ENCODE data around the gene DLG4. TPM values are rescaled to one million over a fixed set of nuclear protein-coding genes. Genes with fewer than 3 reads are reported as not detected.
A peak's percentile ranks its signal among the peaks of the same experiment; 100 is the strongest.

DLG4 gene
- total and polyA plus RNA-seq, 2 donors (not counting 3 experiments of a cell fraction or from before 2014, with no cell fraction given), result 14.9 to 34.6 TPM

GRCh38 chr17:7240375-7240774 is 20.7 kb upstream of the DLG4 start:
- ChIA-PET CTCF (interaction anchor here (1.0 to 3.4 kb wide), 3 partner anchors 20 to 194 kb away, joined by 3 to 24 read pairs (median 9); partner anchors contain the start of genes ACADVL and DLG4), POLR2A (no interaction called here)
- Histone ChIP-seq H3K9ac (replicated peaks; ENCODE audit: extremely low read depth, insufficient read depth, low read length) (no peak overlapping the region), H2AFZ (ENCODE audit: low read depth, low read length) (no peak overlapping the region), H3K4me2 (ENCODE audit: insufficient read depth, low read length) (peak overlapping the region; percentile 83), H3K4me1 (ENCODE audit: control insufficient read depth, extremely low read depth, insufficient read depth, low read length) (peaks cover 31% of the 10 kb centered on the region), H3K9me1 (replicated peaks; ENCODE audit: control insufficient read depth, extremely low read depth, insufficient read depth, low read length) (no peaks in the 10 kb centered on the region), H3K27ac (ENCODE audit: insufficient read depth, low read depth, low read length) (no peak overlapping the region), H3K79me2 (ENCODE audit: control insufficient read depth, insufficient read depth, low read length) (peaks cover 53% of the 10 kb centered on the region), H4K20me1 (replicated peaks; ENCODE audit: control insufficient read depth, extremely low read depth, insufficient read depth, low read length) (no peaks in the 10 kb centered on the region), H3K27me3 (ENCODE audit: control insufficient read depth in 2 of 2, insufficient read depth in 2 of 2, low read length in 2 of 2) (no peaks in the 10 kb centered on the region), H3K4me3 (replicated peaks in 1 of 3; ENCODE audit: insufficient read depth in 1 of 3, low read depth in 1 of 3, low read length in 3 of 3) (no peak overlapping the region), H3K36me3 (ENCODE audit: control insufficient read depth in 2 of 2, extremely low read depth in 1 of 2, insufficient read depth in 2 of 2, low read length in 2 of 2) (peaks cover 16 to 23% of the 10 kb centered on the region in 2 experiments), H3K9me3 (replicated peaks; ENCODE audit: control insufficient read depth, insufficient read depth, low read length) (no peaks in the 10 kb centered on the region)
- dilution Hi-C loops (cut with MboI; ENCODE audit: extremely low pct_ligation_motif_present, low sequenced_read_pairs), result no loop called here
- intact Hi-C loops (cut with micrococcal nuclease), result no loop called here
- TF ChIP-seq POLR2AphosphoS5 (IDR thresholded peaks at IDR 0.05; ENCODE audit: insufficient read depth, low read depth, low read length), result no peak
- TF ChIP-seq MYC (IDR thresholded peaks at IDR 0.05; ENCODE audit: low read depth, low read length), result no peak
- no peak for TF ChIP-seq EZH2 (IDR thresholded peaks at IDR 0.05; ENCODE audit: borderline replicate concordance, low read depth, low read length, severe bottlenecking)
- no peak for TF ChIP-seq CTCF (IDR thresholded peaks at IDR 0.05; ENCODE audit: extremely low read depth in 1 of 2, insufficient read depth in 1 of 2, low read depth in 1 of 2, low read length in 2 of 2)
- no TSS peak for BruUV-seq (replicated peaks)
- FAIRE-seq (no peak), DNase-seq (ENCODE audit: low read depth, low spot score) (no peak)

Data from endothelial cell of umbilical vein (primary cell).